ENCODE measurements around the gene PLCB3. TPM values are rescaled to one million over a fixed set of nuclear protein-coding genes. Genes with fewer than 3 reads are reported as not detected.
A peak's percentile ranks its signal among the peaks of the same experiment; 100 is the strongest.

The PLCB3 gene
- total and polyA plus RNA-seq, 4 donors: 16.9 to 32.3 (median 28.3) TPM

GRCh38 chr11:64218628-64219353 lies 32.5 kb upstream of the PLCB3 start:
- peak in 1 of 2 donors; percentile 63 for DNase-seq

GRCh38 chr11:64219354-64219684 lies 32.0 kb upstream of the PLCB3 start:
- no peak overlapping the region for H3K4me3 ChIP-seq (ENCODE audit: low read length in 2 of 2)
- no peaks in the 10 kb centered on the region for H3K9me3 ChIP-seq (ENCODE audit: control insufficient read depth, low read length)
- no peaks in the 10 kb centered on the region for H3K36me3 ChIP-seq (ENCODE audit: control insufficient read depth in 1 of 2, insufficient read depth in 2 of 2, low read length in 1 of 2)
- no peak for ATAC-seq (ENCODE audit: low FRiP score)
- intact Hi-C loops (cut with DNase I): no loop called here
- H3K4me1 ChIP-seq (ENCODE audit: control insufficient read depth in 1 of 2, insufficient read depth in 2 of 2, low read length in 2 of 2): no peaks in the 10 kb centered on the region
- H3K27ac ChIP-seq (ENCODE audit: low read depth in 1 of 2, low read length in 2 of 2): no peak overlapping the region
- WGBS, 2 donors: 80% methylated on average over 7 of the region's 7 CpGs
- peak in 1 of 2 donors; percentile 70 for DNase-seq
- H3K27me3 ChIP-seq (ENCODE audit: control insufficient read depth in 1 of 2, insufficient read depth in 2 of 2, low read length in 1 of 2): no peaks in the 10 kb centered on the region

More at GRCh38 chr11:64218628-64219353, 32.5 kb upstream of the PLCB3 start:
- no peaks in the 10 kb centered on the region for H3K4me1 ChIP-seq (ENCODE audit: control insufficient read depth in 1 of 2, insufficient read depth in 2 of 2, low read length in 2 of 2)
- no peaks in the 10 kb centered on the region for H3K9me3 ChIP-seq (ENCODE audit: control insufficient read depth, low read length)
- intact Hi-C loops (cut with DNase I): no loop called here
- no peaks in the 10 kb centered on the region for H3K36me3 ChIP-seq (ENCODE audit: control insufficient read depth in 1 of 2, insufficient read depth in 2 of 2, low read length in 1 of 2)
- 44% methylated on average over 9 to 11 of the region's 11 CpGs for WGBS, 2 donors
- no peak for ATAC-seq (ENCODE audit: low FRiP score)
- H3K4me3 ChIP-seq (ENCODE audit: low read length in 2 of 2): no peak overlapping the region
- H3K27ac ChIP-seq (ENCODE audit: low read depth in 1 of 2, low read length in 2 of 2): no peak overlapping the region
- no peaks in the 10 kb centered on the region for H3K27me3 ChIP-seq (ENCODE audit: control insufficient read depth in 1 of 2, insufficient read depth in 2 of 2, low read length in 1 of 2)

GRCh38 chr11:64219755-64220154 lies 31.6 kb upstream of the PLCB3 start:
- H3K27me3 ChIP-seq (ENCODE audit: control insufficient read depth in 1 of 2, insufficient read depth in 2 of 2, low read length in 1 of 2): no peaks in the 10 kb centered on the region
- no peaks in the 10 kb centered on the region for H3K36me3 ChIP-seq (ENCODE audit: control insufficient read depth in 1 of 2, insufficient read depth in 2 of 2, low read length in 1 of 2)
- intact Hi-C loops (cut with DNase I): no loop called here
- no peaks in the 10 kb centered on the region for H3K9me3 ChIP-seq (ENCODE audit: control insufficient read depth, low read length)
- H3K27ac ChIP-seq (ENCODE audit: low read depth in 1 of 2, low read length in 2 of 2): no peak overlapping the region
- ATAC-seq (ENCODE audit: low FRiP score) (no peak), DNase-seq (peak in 1 of 2 donors; percentile 69)
- no peak overlapping the region for H3K4me3 ChIP-seq (ENCODE audit: low read length in 2 of 2)
- H3K4me1 ChIP-seq (ENCODE audit: control insufficient read depth in 1 of 2, insufficient read depth in 2 of 2, low read length in 2 of 2): no peaks in the 10 kb centered on the region
- WGBS, 2 donors: 89 to 92% methylated on average over 10 of the region's 10 CpGs

DNA sequence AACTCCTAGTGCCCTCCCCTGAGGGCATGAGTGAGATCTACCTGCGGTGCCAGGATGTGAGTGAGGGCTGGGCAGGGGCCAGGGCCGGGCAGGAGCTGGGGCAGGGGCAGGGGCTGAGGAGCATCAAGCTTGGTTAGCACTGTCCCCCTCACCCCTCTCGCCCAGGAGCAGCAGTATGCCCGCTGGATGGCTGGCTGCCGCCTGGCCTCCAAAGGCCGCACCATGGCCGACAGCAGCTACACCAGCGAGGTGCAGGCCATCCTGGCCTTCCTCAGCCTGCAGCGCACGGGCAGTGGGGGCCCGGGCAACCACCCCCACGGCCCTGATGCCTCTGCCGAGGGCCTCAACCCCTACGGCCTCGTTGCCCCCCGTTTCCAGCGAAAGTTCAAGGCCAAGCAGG lies 31.1 kb upstream of the PLCB3 start:
- intact Hi-C loops (cut with DNase I): no loop called here
- Histone ChIP-seq H3K27ac (ENCODE audit: low read depth in 1 of 2, low read length in 2 of 2) (no peak overlapping the region), H3K4me3 (ENCODE audit: low read length in 2 of 2) (no peak overlapping the region), H3K36me3 (ENCODE audit: control insufficient read depth in 1 of 2, insufficient read depth in 2 of 2, low read length in 1 of 2) (no peaks in the 10 kb centered on the region), H3K9me3 (ENCODE audit: control insufficient read depth, low read length) (no peaks in the 10 kb centered on the region), H3K4me1 (ENCODE audit: control insufficient read depth in 1 of 2, insufficient read depth in 2 of 2, low read length in 2 of 2) (no peaks in the 10 kb centered on the region), H3K27me3 (ENCODE audit: control insufficient read depth in 1 of 2, insufficient read depth in 2 of 2, low read length in 1 of 2) (no peaks in the 10 kb centered on the region)
- ATAC-seq (ENCODE audit: low FRiP score) (no peak), DNase-seq (peak in 1 of 2 donors; percentile 52)
- 89 to 90% methylated on average over 16 to 17 of the region's 17 CpGs for WGBS, 2 donors

- Histone ChIP-seq H3K4me3 (ENCODE audit: low read length in 2 of 2) (no peak overlapping the region), H3K4me1 (ENCODE audit: control insufficient read depth in 1 of 2, insufficient read depth in 2 of 2, low read length in 2 of 2) (no peaks in the 10 kb centered on the region), H3K9me3 (ENCODE audit: control insufficient read depth, low read length) (no peaks in the 10 kb centered on the region), H3K27me3 (ENCODE audit: control insufficient read depth in 1 of 2, insufficient read depth in 2 of 2, low read length in 1 of 2) (no peaks in the 10 kb centered on the region), H3K36me3 (ENCODE audit: control insufficient read depth in 1 of 2, insufficient read depth in 2 of 2, low read length in 1 of 2) (no peaks in the 10 kb centered on the region), H3K27ac (ENCODE audit: low read depth in 1 of 2, low read length in 2 of 2) (no peak overlapping the region)
- 85 to 90% methylated on average over 14 of the region's 14 CpGs for WGBS, 2 donors
- intact Hi-C loops (cut with DNase I): no loop called here
- DNase-seq: peak in 1 of 2 donors; percentile 71
- ATAC-seq (ENCODE audit: low FRiP score): no peak
These were observed 30.5 kb upstream of the PLCB3 start for GRCh38 chr11:64220798-64221197.

DNA sequence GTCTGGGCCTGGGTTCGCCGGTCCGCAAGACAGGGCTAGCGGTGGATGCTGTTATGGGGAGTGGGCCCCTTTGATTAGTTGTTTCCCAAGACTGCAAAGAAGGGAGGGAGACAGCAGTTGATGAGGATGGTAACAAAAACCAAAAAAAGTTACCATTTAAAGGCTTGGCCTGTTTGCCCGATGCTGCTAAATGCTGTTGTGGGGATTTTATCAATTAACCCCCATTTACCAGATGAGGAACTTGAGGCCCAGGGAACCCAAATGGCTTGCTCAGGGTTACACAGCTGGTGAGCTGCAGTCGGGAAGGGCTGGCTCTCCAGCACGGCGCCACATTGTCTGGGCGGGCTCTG lies 28.7 kb upstream of the PLCB3 start:
- Histone ChIP-seq H3K4me3 (ENCODE audit: low read length in 2 of 2) (no peak overlapping the region), H3K27me3 (ENCODE audit: control insufficient read depth in 1 of 2, insufficient read depth in 2 of 2, low read length in 1 of 2) (no peaks in the 10 kb centered on the region), H3K27ac (ENCODE audit: low read depth in 1 of 2, low read length in 2 of 2) (no peak overlapping the region), H3K4me1 (ENCODE audit: control insufficient read depth in 1 of 2, insufficient read depth in 2 of 2, low read length in 2 of 2) (no peaks in the 10 kb centered on the region), H3K36me3 (ENCODE audit: control insufficient read depth in 1 of 2, insufficient read depth in 2 of 2, low read length in 1 of 2) (no peaks in the 10 kb centered on the region), H3K9me3 (ENCODE audit: control insufficient read depth, low read length) (no peaks in the 10 kb centered on the region)
- intact Hi-C loops (cut with DNase I): no loop called here
- DNase-seq (no peak), ATAC-seq (ENCODE audit: low FRiP score) (no peak)
- 80 to 82% methylated on average over 9 of the region's 9 CpGs for WGBS, 2 donors

DNA sequence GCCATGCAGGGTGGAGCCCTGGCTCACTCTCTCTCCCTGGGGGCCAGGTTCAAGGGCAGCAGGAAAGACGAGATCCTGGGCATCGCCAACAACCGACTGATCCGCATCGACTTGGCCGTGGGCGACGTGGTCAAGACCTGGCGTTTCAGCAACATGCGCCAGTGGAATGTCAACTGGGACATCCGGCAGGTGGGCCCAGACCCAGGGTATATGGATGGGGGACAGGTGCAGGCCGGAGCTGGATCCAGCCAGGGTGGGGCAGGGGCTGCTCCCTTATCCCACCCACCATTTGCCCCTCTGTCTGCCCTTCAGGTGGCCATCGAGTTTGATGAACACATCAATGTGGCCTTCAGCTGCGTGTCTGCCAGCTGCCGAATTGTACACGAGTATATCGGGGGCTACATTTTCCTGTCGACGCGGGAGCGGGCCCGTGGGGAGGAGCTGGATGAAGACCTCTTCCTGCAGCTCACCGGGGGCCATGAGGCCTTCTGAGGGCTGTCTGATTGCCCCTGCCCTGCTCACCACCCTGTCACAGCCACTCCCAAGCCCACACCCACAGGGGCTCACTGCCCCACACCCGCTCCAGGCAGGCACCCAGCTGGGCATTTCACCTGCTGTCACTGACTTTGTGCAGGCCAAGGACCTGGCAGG lies 28.2 kb upstream of the PLCB3 start:
- intact Hi-C loops (cut with DNase I): no loop called here
- no peaks in the 10 kb centered on the region for H3K27me3 ChIP-seq (ENCODE audit: control insufficient read depth in 1 of 2, insufficient read depth in 2 of 2, low read length in 1 of 2)
- ATAC-seq (ENCODE audit: low FRiP score): no peak
- WGBS, 2 donors: 86 to 88% methylated on average over 24 of the region's 24 CpGs
- no peaks in the 10 kb centered on the region for H3K36me3 ChIP-seq (ENCODE audit: control insufficient read depth in 1 of 2, insufficient read depth in 2 of 2, low read length in 1 of 2)
- peak; percentile 54 to 76 for DNase-seq
- no peak overlapping the region for H3K4me3 ChIP-seq (ENCODE audit: low read length in 2 of 2)
- no peaks in the 10 kb centered on the region for H3K4me1 ChIP-seq (ENCODE audit: control insufficient read depth in 1 of 2, insufficient read depth in 2 of 2, low read length in 2 of 2)
- no peak overlapping the region for H3K27ac ChIP-seq (ENCODE audit: low read depth in 1 of 2, low read length in 2 of 2)
- H3K9me3 ChIP-seq (ENCODE audit: control insufficient read depth, low read length): no peaks in the 10 kb centered on the region

- Histone ChIP-seq H3K4me1 (ENCODE audit: control insufficient read depth in 1 of 2, insufficient read depth in 2 of 2, low read length in 2 of 2) (no peaks in the 10 kb centered on the region), H3K4me3 (ENCODE audit: low read length in 2 of 2) (no peak overlapping the region), H3K27me3 (ENCODE audit: control insufficient read depth in 1 of 2, insufficient read depth in 2 of 2, low read length in 1 of 2) (no peaks in the 10 kb centered on the region), H3K27ac (ENCODE audit: low read depth in 1 of 2, low read length in 2 of 2) (no peak overlapping the region), H3K36me3 (ENCODE audit: control insufficient read depth in 1 of 2, insufficient read depth in 2 of 2, low read length in 1 of 2) (no peaks in the 10 kb centered on the region), H3K9me3 (ENCODE audit: control insufficient read depth, low read length) (no peaks in the 10 kb centered on the region)
- no peak for ATAC-seq (ENCODE audit: low FRiP score)
- peak; percentile 51 to 70 for DNase-seq
- 87 to 90% methylated on average over 17 of the region's 17 CpGs for WGBS, 2 donors
- intact Hi-C loops (cut with DNase I): no loop called here
These were observed 27.0 kb upstream of the PLCB3 start for GRCh38 chr11:64224151-64224890.
